ENCODE results near the gene KRTAP10-10. TPM values are rescaled to one million over a fixed set of nuclear protein-coding genes. Genes with fewer than 3 reads are reported as not detected.

Gene KRTAP10-10
- not detected in 2 replicates for total RNA-seq

GRCh38 chr21:44637018-44637850 lies at the start of gene KRTAP10-10:
Gene KRTAP10-10, plus strand, starts transcription at chr21:44637356. Its CDS starts 62 bp downstream, at chr21:44637418.

GRCh38 chr21:44592446-44593311 lies 44.5 kb upstream of the KRTAP10-10 start, which contains the start of gene KRTAP10-6:
Gene KRTAP10-6, minus strand, starts transcription at chr21:44592505. Its CDS starts 21 bp downstream, at chr21:44592484.

GRCh38 chr21:44600118-44600978 lies 36.8 kb upstream of the KRTAP10-10 start, which contains the start of gene KRTAP10-7:
Gene KRTAP10-7, plus strand, starts transcription at chr21:44600597. Its CDS starts 25 bp downstream, at chr21:44600622.

GRCh38 chr21:44612029-44612486 lies 25.1 kb upstream of the KRTAP10-10 start, which contains the start of gene KRTAP10-8:
Gene KRTAP10-8, plus strand, starts transcription at chr21:44612079. Its CDS starts 22 bp downstream, at chr21:44612101.

GRCh38 chr21:44626673-44627143 lies 10.4 kb upstream of the KRTAP10-10 start, which contains the start of gene KRTAP10-9:
Gene KRTAP10-9, plus strand, starts transcription at chr21:44627093. Its CDS starts 79 bp downstream, at chr21:44627172.

GRCh38 chr21:44646366-44647221 lies 9.4 kb downstream of the KRTAP10-10 start, which contains the start of gene KRTAP10-11:
Gene KRTAP10-11, plus strand, starts transcription at chr21:44646414. Its CDS starts 45 bp downstream, at chr21:44646459.

GRCh38 chr21:44654576-44655175 lies 17.5 kb downstream of the KRTAP10-10 start, which contains the start of gene KRTAP12-4:
Gene KRTAP12-4, minus strand, starts transcription at chr21:44654659. Its CDS starts 45 bp downstream, at chr21:44654614.

GRCh38 chr21:44657635-44658540 lies 20.7 kb downstream of the KRTAP10-10 start, which contains the start of gene KRTAP12-3:
Gene KRTAP12-3, plus strand, starts transcription at chr21:44657932. Its CDS starts 48 bp downstream, at chr21:44657980.

GRCh38 chr21:44666401-44667320 lies 29.5 kb downstream of the KRTAP10-10 start, which contains the start of gene KRTAP12-2:
Gene KRTAP12-2, minus strand, starts transcription at chr21:44666927. Its CDS starts 41 bp downstream, at chr21:44666886.

GRCh38 chr21:44681861-44682579 lies 44.9 kb downstream of the KRTAP10-10 start, which contains the start of gene KRTAP12-1:
Gene KRTAP12-1, minus strand, starts transcription at chr21:44682163. Its CDS starts 40 bp downstream, at chr21:44682123.

Small RNA genes lying within 50 kb of the gene (small RNA-seq; reads per million reads assigned to genes)
- not detected for gene KRTAP12-6P

Other genes with a start within 250 kb of the KRTAP10-10 start
- gene LRRC3, start 181.8 kb upstream of the KRTAP10-10 start, total RNA-seq: 2.4 and 3.0 TPM in 2 replicates
- not detected in 2 replicates for gene KRTAP10-1, start 97.2 kb upstream of the KRTAP10-10 start, total RNA-seq
- not detected in 2 replicates for gene KRTAP10-2, start 85.9 kb upstream of the KRTAP10-10 start, total RNA-seq
- gene KRTAP10-3, start 78.6 kb upstream of the KRTAP10-10 start, total RNA-seq: not detected in 2 replicates
- gene KRTAP10-4, start 63.6 kb upstream of the KRTAP10-10 start, total RNA-seq: not detected in 2 replicates
- not detected in 2 replicates for gene KRTAP10-5, start 56.8 kb upstream of the KRTAP10-10 start, total RNA-seq
- gene KRTAP10-6, start 44.9 kb upstream of the KRTAP10-10 start, total RNA-seq: not detected in 2 replicates
- not detected in 2 replicates for gene KRTAP10-7, start 36.8 kb upstream of the KRTAP10-10 start, total RNA-seq
- not detected in 2 replicates for gene KRTAP10-8, start 25.3 kb upstream of the KRTAP10-10 start, total RNA-seq
- gene KRTAP10-9, start 10.3 kb upstream of the KRTAP10-10 start, total RNA-seq: not detected in 2 replicates
- not detected in 2 replicates for gene KRTAP10-11, start 9.1 kb downstream of the KRTAP10-10 start, total RNA-seq
- gene KRTAP12-4, start 17.3 kb downstream of the KRTAP10-10 start, total RNA-seq: not detected in 2 replicates
- gene KRTAP12-3, start 20.6 kb downstream of the KRTAP10-10 start, total RNA-seq: not detected in 2 replicates
- not detected in 2 replicates for gene KRTAP12-2, start 29.6 kb downstream of the KRTAP10-10 start, total RNA-seq
- gene KRTAP12-1, start 44.8 kb downstream of the KRTAP10-10 start, total RNA-seq: not detected in 2 replicates
- not detected in 2 replicates for gene KRTAP10-12, start 59.8 kb downstream of the KRTAP10-10 start, total RNA-seq
- gene TSPEAR, start 74.2 kb downstream of the KRTAP10-10 start, total RNA-seq: not detected in 2 replicates
- 131 and 158 TPM in 2 replicates for gene UBE2G2, start 164.5 kb downstream of the KRTAP10-10 start, total RNA-seq
- gene SUMO3, start 180.7 kb downstream of the KRTAP10-10 start, total RNA-seq: 110 and 111 TPM in 2 replicates
- gene PTTG1IP, start 236.3 kb downstream of the KRTAP10-10 start, total RNA-seq: 288 and 300 TPM in 2 replicates